Fibroblast of lung (primary cell): Measurements from ENCODE around the gene QSOX1. TPM values are rescaled to one million over a fixed set of nuclear protein-coding genes. Genes with fewer than 3 reads are reported as not detected.

Source experiments
- DNase-seq, 2 donors: peaks; one replicate each; pipeline versions ENCODE4 v3.0.0 to v3.0.0-alpha.2; 2010; ENCODE audit warnings: low read depth in 2 of 2
- H2AFZ ChIP-seq: 2 replicates; pipeline ENCODE4 v1.5.1; 2012; ENCODE audit warnings: low read length, control low read depth, inconsistent platforms
- H3K27ac ChIP-seq: 2 replicates; pipeline ENCODE4 v1.5.1; 2011; ENCODE audit warnings: low read length, control low read depth; ENCODE audit not compliant: insufficient read depth
- H3K27me3 ChIP-seq: 2 replicates; pipeline ENCODE4 v1.5.1; 2011; ENCODE audit warnings: mild to moderate bottlenecking, low read length; ENCODE audit not compliant: control insufficient read depth, insufficient read depth
- H3K36me3 ChIP-seq: 2 replicates; pipeline ENCODE4 v1.5.1; 2011; ENCODE audit warnings: low read length; ENCODE audit not compliant: control insufficient read depth, insufficient read depth
- H3K4me1 ChIP-seq: 2 replicates; pipeline ENCODE4 v1.5.1; 2011; ENCODE audit warnings: low read length; ENCODE audit not compliant: control insufficient read depth, insufficient read depth; ENCODE audit errors: extremely low read depth
- H3K4me2 ChIP-seq: 2 replicates; pipeline ENCODE4 v1.5.1; 2011; ENCODE audit warnings: low read length, control low read depth; ENCODE audit not compliant: insufficient read depth; ENCODE audit errors: extremely low read depth
- H3K4me3 ChIP-seq, 4 experiments: fragments of 200-600 bp in 1 of 4; sonication (generic) in 1 of 4; replicated peaks in 1 of 4; 2 replicates each; pipeline ENCODE4 v1.5.1; 2011 to 2016; ENCODE audit warnings: low read length in 4 of 4, low read depth in 3 of 4, mild to moderate bottlenecking in 3 of 4, control low read depth in 2 of 4, inconsistent platforms in 1 of 4, mixed read lengths in 1 of 4; ENCODE audit not compliant: insufficient read depth in 1 of 4; ENCODE audit errors: control extremely low read depth in 1 of 4
- H3K79me2 ChIP-seq: 2 replicates; pipeline ENCODE4 v1.5.1; 2012; ENCODE audit warnings: mild to moderate bottlenecking, low read length, inconsistent platforms; ENCODE audit not compliant: control insufficient read depth, insufficient read depth
- H3K9ac ChIP-seq: 2 replicates; pipeline ENCODE4 v1.5.1; 2011; ENCODE audit warnings: mild to moderate bottlenecking, low read length, control low read depth; ENCODE audit not compliant: insufficient read depth
- H3K9me3 ChIP-seq: 2 replicates; pipeline ENCODE4 v1.5.1; 2012; ENCODE audit warnings: low read depth, low read length; ENCODE audit not compliant: control insufficient read depth, insufficient read depth
- H4K20me1 ChIP-seq: 2 replicates; pipeline ENCODE4 v1.5.1; 2011; ENCODE audit warnings: low read length; ENCODE audit not compliant: control insufficient read depth, insufficient read depth; ENCODE audit errors: extremely low read depth
- CTCF ChIP-seq, 2 donors: IDR thresholded peaks in 1 of 2; conservative IDR thresholded peaks in 1 of 2; 1 replicate in 1 of 2; 2 replicates in 1 of 2; pipeline ENCODE4 v1.5.1; 2011 to 2012; ENCODE audit warnings: low read length in 2 of 2, control low read depth in 1 of 2, inconsistent platforms in 1 of 2, low read depth in 1 of 2, mild to moderate bottlenecking in 1 of 2
- EZH2 ChIP-seq: IDR thresholded peaks from 2 replicates; pipeline ENCODE4 v1.5.1; 2012; ENCODE audit warnings: low read length, control low read depth, mild to moderate bottlenecking; ENCODE audit errors: missing control alignments
- polyA plus RNA-seq, 2 donors: library from polyadenylated mRNA; depleted of rRNA in 1 of 2; stranded (reverse) in 1 of 2; unstranded in 1 of 2; fragments of >200 nt; gene quantifications; 2 replicates each; pipeline ENCODE4 v1.2.1, GENCODE V29; 2011 to 2012; ENCODE audit warnings: missing spikeins in 1 of 2
- total RNA-seq: library from RNA; depleted of rRNA; stranded (reverse); fragments of >200 nt; gene quantifications from 2 replicates; pipeline ENCODE4 v1.2.1, GENCODE V29; 2014

Gene QSOX1
- total and polyA plus RNA-seq, 2 donors (not counting 1 experiment from before 2014, with no cell fraction given), result 799 to 1,312 TPM

- peak overlapping the region; percentile 38 for H2AFZ ChIP-seq
- peaks cover 2% of the 10 kb centered on the region for H3K36me3 ChIP-seq
- peak overlapping the region; percentile 70 for H3K9ac ChIP-seq
- DNase-seq, result no peak
- no peaks in the 10 kb centered on the region for H3K9me3 ChIP-seq
- no peaks in the 10 kb centered on the region for H4K20me1 ChIP-seq
- H3K4me3 ChIP-seq, result peak overlapping the region; percentile 65 to 94 (median 74)
- TF ChIP-seq CTCF (conservative IDR thresholded peaks at IDR 0.05 in 1 of 2, IDR thresholded peaks at IDR 0.05 in 1 of 2; ENCODE audit: low read depth in 1 of 2, low read length in 2 of 2) (no peak), EZH2 (no peak)
- peaks cover 42% of the 10 kb centered on the region for H3K79me2 ChIP-seq
- H3K4me1 ChIP-seq, result peaks cover 29% of the 10 kb centered on the region
- H3K27me3 ChIP-seq, result no peaks in the 10 kb centered on the region
- peak overlapping the region; percentile 89 for H3K27ac ChIP-seq
- H3K4me2 ChIP-seq, result peak overlapping the region; percentile 99
Measured at GRCh38 chr1:180154003-180154324, 705 bp upstream of the QSOX1 start.

GRCh38 chr1:180155182-180155682, 563 bp downstream of the QSOX1 start:
- Histone ChIP-seq H3K36me3 (peaks cover 2% of the 10 kb centered on the region), H3K4me2 (peak overlapping the region; percentile 99), H3K79me2 (peaks cover 54% of the 10 kb centered on the region), H3K27ac (peak overlapping the region; percentile 94), H2AFZ (peak overlapping the region; percentile 8), H3K4me3 (peak overlapping the region; percentile 93 to 99 (median 94)), H3K4me1 (peaks cover 29% of the 10 kb centered on the region), H4K20me1 (peaks cover 2% of the 10 kb centered on the region), H3K27me3 (no peaks in the 10 kb centered on the region), H3K9ac (peak overlapping the region; percentile 93), H3K9me3 (no peaks in the 10 kb centered on the region)
- DNase-seq, result no peak
- no peak for TF ChIP-seq EZH2
- no peak for TF ChIP-seq CTCF (conservative IDR thresholded peaks at IDR 0.05 in 1 of 2, IDR thresholded peaks at IDR 0.05 in 1 of 2; ENCODE audit: low read depth in 1 of 2, low read length in 2 of 2)

- Histone ChIP-seq H3K9me3 (no peaks in the 10 kb centered on the region), H3K79me2 (peaks cover 62% of the 10 kb centered on the region), H3K4me1 (peaks cover 22% of the 10 kb centered on the region), H3K36me3 (peaks cover 2% of the 10 kb centered on the region), H2AFZ (no peak overlapping the region), H3K9ac (no peak overlapping the region), H3K27ac (peak overlapping the region; percentile 94), H3K4me3 (peak overlapping the region; percentile 93 to 99 (median 94)), H4K20me1 (peaks cover 2% of the 10 kb centered on the region), H3K27me3 (no peaks in the 10 kb centered on the region), H3K4me2 (peak overlapping the region; percentile 99)
- TF ChIP-seq EZH2 (no peak), CTCF (conservative IDR thresholded peaks at IDR 0.05 in 1 of 2, IDR thresholded peaks at IDR 0.05 in 1 of 2; ENCODE audit: low read depth in 1 of 2, low read length in 2 of 2) (no peak)
- peak in 1 of 2 donors; percentile 18 for DNase-seq
Measured at GRCh38 chr1:180156201-180156600, 1.5 kb downstream of the QSOX1 start.
